ENCODE measurements around the gene NOX5. TPM values are rescaled to one million over a fixed set of nuclear protein-coding genes. Genes with fewer than 3 reads are reported as not detected.

Gene NOX5
- total RNA-seq, 2 experiments from 2014 or later: not detected

- ChIA-PET CTCF (no interaction called here), POLR2A (interaction anchor here (0.8 kb wide), 1 partner anchor 166 kb away, joined by 3 read pairs; no protein-coding TSS in a partner anchor)
- Mint-ChIP-seq H3K36me3 (ENCODE audit: low read depth) (no peaks in the 10 kb centered on the region), H3K9me3 (no peaks in the 10 kb centered on the region), H3K4me3 (no peak overlapping the region), H3K27ac (no peak overlapping the region), H3K27me3 (peaks cover 4% of the 10 kb centered on the region), H3K4me1 (ENCODE audit: low read depth) (no peaks in the 10 kb centered on the region)
- intact Hi-C loops (cut with micrococcal nuclease): no loop called here
- no peak for ATAC-seq
- TF ChIP-seq, protein P1, sequence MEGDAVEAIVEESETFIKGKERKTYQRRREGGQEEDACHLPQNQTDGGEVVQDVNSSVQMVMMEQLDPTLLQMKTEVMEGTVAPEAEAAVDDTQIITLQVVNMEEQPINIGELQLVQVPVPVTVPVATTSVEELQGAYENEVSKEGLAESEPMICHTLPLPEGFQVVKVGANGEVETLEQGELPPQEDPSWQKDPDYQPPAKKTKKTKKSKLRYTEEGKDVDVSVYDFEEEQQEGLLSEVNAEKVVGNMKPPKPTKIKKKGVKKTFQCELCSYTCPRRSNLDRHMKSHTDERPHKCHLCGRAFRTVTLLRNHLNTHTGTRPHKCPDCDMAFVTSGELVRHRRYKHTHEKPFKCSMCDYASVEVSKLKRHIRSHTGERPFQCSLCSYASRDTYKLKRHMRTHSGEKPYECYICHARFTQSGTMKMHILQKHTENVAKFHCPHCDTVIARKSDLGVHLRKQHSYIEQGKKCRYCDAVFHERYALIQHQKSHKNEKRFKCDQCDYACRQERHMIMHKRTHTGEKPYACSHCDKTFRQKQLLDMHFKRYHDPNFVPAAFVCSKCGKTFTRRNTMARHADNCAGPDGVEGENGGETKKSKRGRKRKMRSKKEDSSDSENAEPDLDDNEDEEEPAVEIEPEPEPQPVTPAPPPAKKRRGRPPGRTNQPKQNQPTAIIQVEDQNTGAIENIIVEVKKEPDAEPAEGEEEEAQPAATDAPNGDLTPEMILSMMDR (IDR thresholded peaks at IDR 0.05): no peak
- no peak for DNase-seq
Measured at GRCh38 chr15:69081310-69082004, 67.0 kb downstream of the NOX5 start.

GRCh38 chr15:69082021-69082502 lies 67.6 kb downstream of the NOX5 start:
- CTCF ChIA-PET: no interaction called here
- Mint-ChIP-seq H3K4me1 (ENCODE audit: low read depth) (no peaks in the 10 kb centered on the region), H3K36me3 (ENCODE audit: low read depth) (no peaks in the 10 kb centered on the region), H3K9me3 (no peaks in the 10 kb centered on the region), H3K27ac (no peak overlapping the region), H3K27me3 (peaks cover 4% of the 10 kb centered on the region), H3K4me3 (no peak overlapping the region)
- TF ChIP-seq, protein P1 (IDR thresholded peaks at IDR 0.05): no peak
- POLR2A ChIA-PET: interaction anchor here (0.8 kb wide), 1 partner anchor 165 kb away, joined by 3 read pairs; no protein-coding TSS in a partner anchor
- DNase-seq (no peak), ATAC-seq (no peak)
- intact Hi-C loops (cut with micrococcal nuclease): no loop called here

GRCh38 chr15:69082554-69082953 lies 68.1 kb downstream of the NOX5 start:
- ChIA-PET CTCF (no interaction called here), POLR2A (interaction anchor here (0.8 kb wide), 1 partner anchor 165 kb away, joined by 3 read pairs; no protein-coding TSS in a partner anchor)
- TF ChIP-seq, protein P1 (IDR thresholded peaks at IDR 0.05): no peak
- intact Hi-C loops (cut with micrococcal nuclease): no loop called here
- no peak for ATAC-seq
- no peak for DNase-seq
- H3K4me1 Mint-ChIP-seq (ENCODE audit: low read depth): no peaks in the 10 kb centered on the region
- no peaks in the 10 kb centered on the region for H3K9me3 Mint-ChIP-seq
- H3K36me3 Mint-ChIP-seq (ENCODE audit: low read depth): no peaks in the 10 kb centered on the region
- no peak overlapping the region for H3K27ac Mint-ChIP-seq
- peaks cover 7% of the 10 kb centered on the region for H3K27me3 Mint-ChIP-seq
- H3K4me3 Mint-ChIP-seq: no peak overlapping the region

GRCh38 chr15:69084404-69085030 lies 70.0 kb downstream of the NOX5 start:
- peaks cover 15% of the 10 kb centered on the region for H3K27me3 Mint-ChIP-seq
- H3K4me1 Mint-ChIP-seq (ENCODE audit: low read depth): no peaks in the 10 kb centered on the region
- TF ChIP-seq, protein P1 (IDR thresholded peaks at IDR 0.05): no peak
- no peak for DNase-seq
- no peaks in the 10 kb centered on the region for H3K9me3 Mint-ChIP-seq
- CTCF ChIA-PET: interaction anchor here (1.4 to 1.9 kb wide), 2 partner anchors 25 to 55 kb away, joined by 3 to 4 read pairs; no protein-coding TSS in a partner anchor
- intact Hi-C loops (cut with micrococcal nuclease): no loop called here
- H3K36me3 Mint-ChIP-seq (ENCODE audit: low read depth): no peaks in the 10 kb centered on the region
- H3K4me3 Mint-ChIP-seq: no peak overlapping the region
- POLR2A ChIA-PET: no interaction called here
- H3K27ac Mint-ChIP-seq: no peak overlapping the region
- ATAC-seq: no peak
